CD4-positive, alpha-beta T cell treated with Interleukin-21 for 1 hour (primary cell): ENCODE measurements around the gene PIMREG.

Source experiments
- DNase-seq: peaks from one replicate; pipeline ENCODE4 v3.0.0-alpha.2; 2020

Gene PIMREG

DNA sequence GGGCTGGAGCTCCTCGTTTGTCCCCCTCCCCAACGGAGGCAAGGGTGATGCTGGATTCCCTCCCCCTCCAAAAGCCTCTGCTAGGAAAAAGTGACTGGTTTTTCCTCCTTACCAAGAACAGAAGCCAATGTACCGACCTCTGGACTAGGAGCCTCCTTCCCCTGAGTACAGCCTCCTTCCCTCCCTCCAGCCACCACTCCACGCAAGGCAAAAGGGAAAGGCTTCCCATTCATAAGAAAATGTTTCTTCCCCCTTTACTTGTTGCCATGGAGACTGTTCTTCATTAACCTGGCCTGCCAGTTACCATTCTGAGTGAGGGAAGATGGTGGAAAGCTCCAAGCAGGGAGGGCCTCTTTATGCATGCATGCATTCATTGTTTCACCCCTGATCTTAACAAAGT is 4.3 kb upstream of the PIMREG start:
- DNase-seq, result no peak

DNA sequence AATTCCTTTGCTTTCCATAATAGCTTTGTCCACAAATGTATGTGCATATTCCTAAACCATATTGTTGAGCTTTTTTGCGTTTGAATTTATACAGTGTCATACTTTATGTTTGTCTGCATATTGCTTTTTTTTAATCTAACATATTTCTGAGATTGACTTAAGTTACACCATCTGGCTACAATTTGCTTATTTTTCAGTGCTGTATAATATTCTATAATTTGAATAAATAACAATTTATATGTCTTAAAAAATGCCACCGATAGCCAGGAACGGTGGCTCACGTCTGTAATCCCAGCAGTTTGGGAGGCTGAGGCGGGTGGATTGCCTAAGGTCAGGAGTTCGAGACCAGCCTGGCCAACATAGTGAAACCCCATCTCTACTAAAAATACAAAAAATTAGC is 1.5 kb upstream of the PIMREG start:
- no peak for DNase-seq

DNA sequence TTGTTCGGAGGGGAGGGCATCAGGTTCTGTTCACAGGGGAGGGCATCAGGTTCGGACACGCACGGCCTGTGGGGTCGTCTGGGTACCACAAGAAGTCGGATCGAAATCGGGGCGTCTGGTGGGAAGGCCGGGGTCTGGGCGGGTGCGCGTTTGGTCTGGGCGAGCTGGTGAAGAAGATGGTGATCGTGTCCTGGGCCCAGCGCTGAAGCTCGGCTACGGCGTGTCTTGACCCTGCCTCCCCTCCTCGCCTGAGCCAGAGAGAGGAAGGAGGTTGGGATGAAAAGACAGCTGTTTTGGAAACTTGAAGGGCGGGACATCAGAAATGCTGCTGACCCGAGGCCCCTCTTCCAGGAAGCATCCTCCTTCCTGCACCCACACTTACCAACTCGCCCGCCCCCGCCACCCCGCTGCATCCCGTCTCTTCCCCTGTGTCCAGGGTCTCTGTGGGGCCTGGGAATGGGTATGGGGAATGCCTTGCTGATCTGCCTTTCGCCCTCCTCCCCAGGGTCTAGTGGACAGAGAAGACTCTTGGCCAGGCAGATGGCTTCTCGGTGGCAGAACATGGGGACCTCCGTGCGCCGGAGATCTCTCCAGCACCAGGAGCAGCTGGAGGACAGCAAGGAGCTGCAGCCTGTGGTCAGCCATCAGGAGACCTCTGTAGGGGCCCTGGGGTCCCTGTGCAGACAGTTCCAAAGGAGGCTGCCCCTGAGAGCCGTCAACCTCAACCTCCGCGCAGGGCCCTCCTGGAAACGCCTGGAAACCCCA is 498 bp downstream of the PIMREG start:
- no peak for DNase-seq

DNA sequence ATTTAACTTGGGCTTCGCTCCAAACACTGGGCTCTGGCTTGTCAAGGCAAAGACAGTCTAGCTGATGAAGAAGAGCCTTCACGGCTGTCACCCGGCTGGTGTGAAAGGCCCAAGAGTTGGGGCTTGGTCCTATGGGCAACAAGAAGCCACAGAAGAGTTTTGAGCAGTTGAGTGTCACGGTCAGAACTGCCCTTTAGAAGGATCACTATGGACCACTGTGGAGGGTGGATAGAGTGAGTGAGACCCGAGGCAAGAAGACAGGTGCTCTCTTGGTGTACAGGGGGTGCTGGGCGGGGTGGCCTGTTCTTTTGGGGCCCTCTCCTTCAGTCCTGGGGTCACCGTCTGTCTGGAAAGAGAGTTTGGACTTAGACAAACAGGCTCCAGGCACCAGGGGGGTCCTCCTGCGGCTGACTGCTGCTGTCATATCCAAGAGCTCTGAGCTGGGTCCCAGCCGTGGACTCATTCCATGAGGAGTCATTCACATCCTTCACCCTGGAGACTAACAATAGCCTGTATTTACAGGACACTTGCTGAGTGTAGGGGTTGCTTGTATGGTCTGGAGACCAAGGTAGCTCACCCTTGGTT is 2.4 kb downstream of the PIMREG start:
- no peak for DNase-seq

DNA sequence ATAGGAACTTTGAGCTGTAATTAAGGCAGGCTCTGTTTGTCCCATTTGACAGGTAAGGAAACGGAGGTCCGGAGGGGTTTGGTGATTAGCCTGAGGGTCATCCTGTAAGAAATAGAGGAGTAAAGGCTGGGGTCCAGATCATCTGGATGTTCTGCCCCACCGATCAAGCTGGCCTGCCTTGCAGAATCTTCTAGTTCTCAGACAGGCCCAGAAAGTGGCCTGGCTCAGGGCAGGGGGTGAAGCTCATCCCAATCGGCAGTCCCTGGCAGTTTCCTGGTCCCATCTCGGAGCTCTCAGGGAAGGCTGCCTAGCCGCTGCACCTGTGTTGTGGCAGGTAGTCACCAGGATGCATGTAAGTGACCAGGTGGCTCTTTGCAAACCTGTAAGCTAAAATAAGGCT is 4.2 kb downstream of the PIMREG start:
- no peak for DNase-seq

DNA sequence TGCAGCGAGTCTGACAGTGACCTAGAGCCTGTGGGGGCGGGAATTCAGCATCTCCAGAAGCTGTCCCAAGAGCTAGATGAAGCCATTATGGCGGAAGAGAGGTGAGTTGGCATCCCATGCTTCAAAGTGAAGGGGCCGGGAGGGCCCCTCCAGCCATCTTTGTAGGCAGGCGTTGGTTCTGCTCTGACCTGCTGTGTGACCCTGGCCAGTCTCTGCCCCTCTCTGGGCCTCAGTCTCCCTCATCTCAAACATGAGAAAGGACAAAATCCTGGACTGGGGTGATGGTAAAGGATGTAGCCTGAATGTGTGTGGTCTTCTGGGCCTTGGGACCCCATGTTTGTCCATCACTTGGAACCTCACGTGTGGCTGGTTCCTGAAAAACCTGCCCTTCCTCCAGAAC is 5.1 kb downstream of the PIMREG start:
- no peak for DNase-seq

DNA sequence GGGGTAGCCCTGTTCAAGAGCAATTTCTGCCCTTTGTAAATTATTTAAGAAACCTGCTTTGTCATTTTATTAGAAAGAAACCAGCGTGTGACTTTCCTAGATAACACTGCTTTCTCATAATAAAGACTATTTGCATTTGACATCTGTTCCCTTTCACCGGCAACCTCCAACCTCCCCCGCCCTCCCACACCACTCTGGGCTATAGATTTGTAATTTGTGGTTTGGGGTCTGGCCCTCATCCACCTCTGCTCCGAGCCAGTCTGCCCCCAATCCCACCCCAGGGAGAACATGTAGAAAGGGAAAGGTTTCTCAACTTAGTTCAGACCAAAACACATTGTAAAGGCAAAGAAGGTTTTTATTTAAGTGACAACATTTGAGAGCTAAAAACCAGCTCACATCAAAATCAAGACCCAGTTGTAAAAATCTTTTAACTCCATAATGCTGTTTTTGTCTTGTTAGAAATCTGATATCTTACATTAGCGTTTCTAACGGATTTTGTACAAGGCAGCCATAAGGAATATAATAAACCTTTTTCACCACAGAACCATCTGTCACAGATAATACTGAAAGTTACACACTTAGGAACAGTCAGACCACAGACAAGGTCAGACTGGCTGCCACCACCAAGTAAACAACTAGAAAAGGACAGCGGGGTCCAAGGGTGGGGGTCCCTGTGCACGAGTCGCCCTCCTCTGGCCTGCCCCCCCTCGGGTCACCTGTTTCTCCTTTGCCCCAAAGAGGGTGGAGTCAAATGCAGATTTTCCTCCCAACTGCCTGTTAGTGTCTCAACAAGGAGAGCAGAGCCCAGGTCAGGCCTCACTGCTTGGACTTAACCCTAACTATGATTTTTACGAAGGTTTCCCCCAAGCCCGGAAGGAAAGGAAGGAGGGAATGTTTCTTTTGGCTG is 6.9 kb downstream of the PIMREG start:
- DNase-seq, result no peak

DNA sequence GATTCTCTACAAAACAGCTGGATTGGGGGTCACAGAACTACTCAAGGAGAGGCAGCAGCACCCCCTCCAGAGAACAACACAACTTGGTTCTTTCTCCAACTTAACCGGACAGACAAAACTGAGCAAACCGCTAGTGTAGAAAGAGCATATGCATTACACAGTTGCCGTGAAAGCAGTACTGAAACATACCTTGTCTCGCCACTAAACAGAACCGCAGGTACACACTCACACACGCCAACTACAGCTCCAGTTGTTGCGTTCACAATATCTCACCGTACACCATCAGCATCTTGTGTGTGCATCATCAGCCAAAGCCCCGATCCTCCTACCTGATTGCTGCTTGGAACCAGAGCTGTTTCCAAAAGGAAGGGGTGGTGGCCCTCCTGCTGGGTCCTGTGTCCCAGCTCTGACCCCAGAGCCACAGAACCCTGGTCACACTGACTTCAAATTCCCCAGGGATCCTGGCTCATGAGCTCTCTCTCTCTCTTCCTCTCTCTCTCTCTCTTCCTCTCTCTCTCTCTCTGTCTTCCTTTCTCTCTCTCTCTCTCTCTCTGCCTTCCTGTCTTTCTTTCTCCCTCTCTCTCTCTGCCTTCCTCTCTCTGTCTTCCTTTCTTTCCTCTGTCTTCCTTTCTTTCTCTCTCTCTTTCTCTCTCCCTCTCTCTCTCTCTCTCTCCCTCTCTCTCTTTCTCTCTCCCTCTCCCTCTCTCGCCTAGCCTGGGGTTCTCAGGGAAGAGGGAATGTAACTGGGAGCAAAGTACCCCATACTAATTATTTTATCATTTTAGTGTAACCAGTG is 8.4 kb downstream of the PIMREG start:
- DNase-seq, result no peak

DNA sequence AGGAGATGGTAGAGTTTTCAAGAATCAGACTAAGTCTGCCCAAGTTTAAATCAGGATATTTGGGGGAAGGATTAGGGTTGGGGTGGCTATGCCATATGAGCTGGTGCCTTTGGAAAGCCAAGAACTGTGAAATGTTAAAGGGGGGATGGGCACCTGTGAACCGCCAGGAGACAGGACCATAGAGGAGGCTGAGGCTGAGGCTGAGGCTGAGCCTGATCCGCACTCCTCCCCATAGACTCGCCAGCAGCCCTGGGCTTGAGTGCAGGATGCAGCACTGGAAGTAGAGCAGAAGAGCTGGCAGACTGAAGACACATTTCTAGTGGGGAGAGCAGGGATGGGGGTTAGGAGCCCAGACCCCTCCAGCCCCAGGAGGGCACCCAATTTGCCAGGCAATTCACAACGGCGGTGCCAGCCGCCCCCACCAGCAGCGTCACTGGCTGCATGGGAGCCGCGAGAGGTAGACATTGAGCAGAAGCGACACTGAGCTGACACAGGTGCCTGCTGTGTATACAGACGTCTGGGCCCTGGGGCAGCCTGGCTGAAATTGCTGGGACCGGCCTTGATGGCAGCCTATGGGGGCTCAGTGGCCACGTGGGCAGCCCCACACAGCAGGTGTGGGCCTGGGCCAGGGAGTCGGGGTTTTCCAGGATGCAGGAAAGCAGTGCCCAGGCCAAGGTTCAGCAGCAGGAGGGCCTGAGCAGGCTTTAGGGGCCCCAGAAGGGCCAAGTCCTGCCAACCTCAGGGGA is 9.2 kb downstream of the PIMREG start:
- DNase-seq, result no peak

DNA sequence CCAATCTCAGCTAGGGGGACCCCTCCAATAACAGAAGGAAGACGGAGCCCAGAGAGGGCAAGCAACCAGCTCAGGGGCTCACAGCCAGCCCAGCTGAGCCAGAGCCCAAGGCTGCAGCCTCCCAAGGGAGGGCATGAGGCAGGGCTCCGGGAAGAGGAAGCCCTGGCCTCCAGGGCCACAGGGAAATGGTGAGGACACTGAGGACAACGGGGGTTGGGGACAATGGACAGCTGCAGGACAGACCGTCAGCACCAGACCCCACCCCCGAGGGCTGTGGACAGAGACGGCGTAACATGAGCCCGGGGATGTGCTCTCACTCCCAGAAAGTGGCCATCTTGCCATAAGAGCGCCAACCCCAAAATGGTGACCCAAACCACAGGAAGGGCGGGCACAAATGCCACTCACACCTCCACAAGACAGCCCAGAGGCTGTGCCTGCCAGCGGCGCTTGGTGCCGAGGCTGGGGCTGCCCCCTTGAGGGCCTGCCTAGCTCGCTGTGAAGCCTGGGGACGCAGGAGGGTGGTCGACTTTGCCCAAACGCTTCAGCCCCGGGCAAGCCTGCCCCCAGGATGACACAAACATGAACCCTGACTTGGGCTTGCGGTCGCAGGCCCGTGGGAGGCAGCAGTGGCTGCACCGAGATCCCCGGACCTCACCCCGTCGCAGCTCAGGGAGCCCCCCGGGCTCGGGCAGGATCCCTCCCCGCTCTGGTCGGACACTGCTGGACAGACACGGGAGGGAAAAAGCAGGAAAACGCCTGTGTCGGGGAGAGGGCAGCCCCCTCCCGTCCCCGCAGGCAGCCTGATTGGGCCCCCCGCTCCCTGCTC is 10.5 kb downstream of the PIMREG start:
- no peak for DNase-seq

DNA sequence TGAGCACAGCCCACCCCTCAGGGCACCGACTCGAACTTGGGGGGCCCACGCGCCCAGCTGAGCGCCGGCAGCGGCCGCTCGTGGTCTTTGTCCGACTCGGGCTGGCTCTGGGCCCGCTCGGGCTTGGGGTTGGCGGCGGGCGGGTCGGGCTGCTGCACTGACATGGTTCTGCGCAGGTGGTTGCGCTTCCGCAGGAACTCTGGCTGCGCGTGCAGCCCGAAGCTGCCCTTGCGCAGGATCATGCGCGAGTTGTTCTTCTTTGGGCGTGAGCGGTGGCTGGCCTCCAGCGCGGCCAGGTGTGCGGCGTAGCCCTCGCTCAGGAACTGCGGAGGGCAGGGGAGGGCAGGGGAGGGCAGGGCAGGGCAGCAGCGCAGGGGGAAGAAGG is 11.1 kb downstream of the PIMREG start:
- DNase-seq, result peak; percentile 53

DNA sequence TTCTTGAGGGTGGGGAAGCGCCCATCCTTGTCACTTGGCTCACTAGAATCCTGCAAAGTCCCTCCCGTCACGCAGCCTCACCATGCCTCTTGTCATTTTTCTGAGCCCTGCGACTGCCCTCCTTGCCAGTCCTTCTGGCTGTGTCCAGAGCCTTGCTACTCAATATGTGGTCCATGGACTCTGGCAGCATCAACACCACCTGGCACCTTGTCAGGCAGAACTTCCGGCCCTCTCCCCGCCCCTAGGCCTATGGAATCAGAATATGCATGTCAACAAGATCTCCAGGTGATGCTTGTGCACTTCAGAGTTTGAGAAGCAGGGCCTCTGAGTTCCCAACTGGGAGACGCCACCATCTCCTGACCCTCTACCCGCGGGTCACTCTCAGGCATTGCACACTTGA is 12.1 kb downstream of the PIMREG start:
- no peak for DNase-seq

DNA sequence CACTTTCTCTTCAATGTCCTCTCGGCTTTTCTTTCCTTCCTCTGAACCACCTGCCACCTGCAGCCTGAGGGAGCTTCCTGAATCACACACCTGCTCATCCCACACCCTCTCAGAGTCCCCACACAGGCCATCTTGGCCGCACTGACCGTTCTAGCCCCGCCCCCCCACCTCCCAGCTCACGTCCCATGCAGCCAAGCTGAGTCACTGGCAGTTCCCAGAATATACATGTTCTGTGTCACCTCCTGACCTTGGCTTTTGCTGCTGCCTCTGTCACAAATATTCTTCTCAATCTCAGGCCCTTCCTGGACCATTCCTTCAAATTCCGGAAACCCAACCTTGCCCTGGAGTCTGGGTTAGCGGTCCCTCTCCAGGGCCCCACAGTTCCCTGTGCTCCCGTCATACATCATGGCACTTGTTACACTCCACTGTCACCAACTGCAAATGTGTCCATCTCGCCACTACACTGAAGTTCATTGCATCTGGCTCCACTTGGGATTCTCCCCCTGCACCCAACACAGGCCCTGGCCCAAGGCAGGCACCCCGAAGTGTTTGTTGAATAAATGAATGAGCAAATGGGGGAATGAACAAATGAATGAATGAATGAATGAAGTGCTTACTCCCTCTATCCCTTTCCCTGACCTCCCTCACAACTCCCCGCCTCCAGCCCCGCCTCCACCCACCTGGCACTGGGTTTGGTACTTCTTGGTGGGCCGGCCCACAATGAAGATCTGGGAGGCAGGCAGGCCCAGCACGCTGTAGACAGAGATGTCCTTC is 12.8 kb downstream of the PIMREG start:
- no peak for DNase-seq

DNA sequence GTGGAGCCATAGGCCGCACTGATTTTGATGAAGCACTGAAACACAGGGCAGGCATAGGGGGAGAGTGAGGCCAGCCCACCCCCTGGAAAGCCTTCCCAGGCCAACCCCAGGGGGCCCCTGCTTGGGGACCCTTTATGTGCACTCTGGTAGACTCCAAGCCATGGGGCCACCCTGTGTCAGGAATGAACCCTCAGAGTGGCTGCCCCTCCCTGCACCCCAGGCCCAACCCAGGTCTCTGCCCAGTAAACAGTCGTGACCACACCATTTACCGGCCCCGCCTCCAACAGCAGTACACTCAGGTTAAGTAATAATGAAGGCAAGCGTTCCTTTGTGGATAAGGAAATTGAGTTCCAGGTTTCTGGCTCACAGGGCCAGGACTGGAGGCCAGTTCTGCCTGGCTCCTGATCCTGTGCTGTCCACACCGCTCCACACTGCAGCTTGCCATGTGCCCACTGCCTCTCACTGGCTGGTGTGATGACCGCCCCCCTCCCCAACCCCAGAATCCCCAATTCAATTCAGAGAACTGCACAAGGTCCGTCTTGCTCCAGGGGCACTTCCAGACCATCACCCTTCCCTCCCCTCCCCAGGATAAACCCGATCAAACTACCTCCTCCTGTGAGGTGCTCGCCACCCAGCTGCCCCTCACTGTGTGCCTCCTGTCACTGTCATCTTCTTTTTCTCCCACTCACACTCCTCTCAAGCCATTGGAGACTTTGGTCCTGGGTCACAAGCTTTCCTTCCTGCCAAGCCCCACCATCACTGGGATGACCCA is 13.6 kb downstream of the PIMREG start:
- DNase-seq, result no peak

DNA sequence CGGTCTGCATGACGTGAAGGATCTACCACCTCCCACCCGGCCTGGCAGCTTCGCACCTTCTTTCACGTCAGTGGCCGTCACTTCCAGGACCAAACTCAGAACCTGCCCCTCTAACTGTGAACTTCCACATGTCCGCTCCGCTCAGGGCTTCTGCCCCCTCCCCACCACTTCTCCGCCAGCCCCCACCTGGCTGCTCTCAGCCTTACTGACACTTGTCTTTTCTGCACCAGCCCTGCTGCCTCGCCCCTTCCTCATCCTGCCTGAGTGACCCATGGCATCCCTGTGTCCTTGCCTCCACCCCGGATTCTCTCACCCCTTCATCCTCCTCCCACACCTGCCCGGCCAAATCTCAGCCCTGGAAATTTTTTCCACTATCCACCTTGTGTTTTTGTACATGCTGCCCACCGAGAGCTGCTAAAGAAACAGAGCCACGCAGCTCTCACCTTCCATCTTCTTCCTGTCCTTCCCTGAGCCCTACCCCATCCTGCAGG is 14.2 kb downstream of the PIMREG start:
- no peak for DNase-seq

DNA sequence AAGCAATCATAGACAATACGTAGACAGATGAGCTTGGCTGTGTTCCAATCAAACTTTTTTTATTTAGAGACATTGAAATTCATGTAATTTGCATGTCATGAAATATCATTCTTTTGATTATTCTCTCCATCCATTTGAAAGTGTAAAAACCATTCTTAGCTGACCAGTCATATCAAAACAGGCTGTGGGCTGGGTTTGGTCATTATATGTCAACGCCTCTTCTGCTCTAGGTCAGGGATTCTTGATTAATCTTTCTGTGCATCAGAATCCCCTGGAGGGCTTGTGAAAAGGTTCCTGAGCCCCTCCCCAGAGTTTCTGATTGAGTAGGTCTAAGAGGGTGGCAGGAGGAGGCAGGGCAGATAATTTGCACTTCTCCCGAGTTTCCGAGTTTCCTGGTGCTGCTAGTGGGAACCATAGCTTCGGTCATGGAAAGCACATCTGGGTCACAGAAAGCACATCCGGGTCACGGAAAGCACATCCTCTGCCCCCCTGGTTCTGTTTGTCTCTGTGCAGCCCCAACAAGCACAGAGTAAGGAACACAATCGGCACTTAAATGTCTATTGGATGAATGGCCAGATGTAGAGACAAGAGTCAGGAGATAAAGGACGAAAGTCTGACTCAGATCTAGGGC is 16.4 kb downstream of the PIMREG start:
- DNase-seq, result no peak

DNA sequence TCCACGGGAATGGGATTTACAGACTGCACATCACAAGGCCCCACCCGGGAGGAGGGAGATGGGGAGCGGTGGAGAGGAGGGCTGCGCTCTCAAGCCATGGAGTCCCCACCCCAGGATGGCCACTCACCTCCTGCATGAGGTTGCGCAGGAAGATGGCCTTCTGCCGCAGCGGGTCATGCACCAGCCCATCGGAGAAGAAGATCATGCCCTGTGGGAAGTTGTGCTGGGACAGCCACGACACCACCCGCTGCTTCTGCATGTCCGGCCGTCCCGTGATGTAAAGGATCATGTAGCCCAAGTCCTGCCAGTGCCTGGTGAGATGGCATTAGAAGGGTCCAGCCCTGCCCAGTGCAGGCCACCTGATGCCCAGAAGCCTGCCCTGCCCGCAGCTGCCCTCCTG is 17.0 kb downstream of the PIMREG start:
- DNase-seq, result no peak

DNA sequence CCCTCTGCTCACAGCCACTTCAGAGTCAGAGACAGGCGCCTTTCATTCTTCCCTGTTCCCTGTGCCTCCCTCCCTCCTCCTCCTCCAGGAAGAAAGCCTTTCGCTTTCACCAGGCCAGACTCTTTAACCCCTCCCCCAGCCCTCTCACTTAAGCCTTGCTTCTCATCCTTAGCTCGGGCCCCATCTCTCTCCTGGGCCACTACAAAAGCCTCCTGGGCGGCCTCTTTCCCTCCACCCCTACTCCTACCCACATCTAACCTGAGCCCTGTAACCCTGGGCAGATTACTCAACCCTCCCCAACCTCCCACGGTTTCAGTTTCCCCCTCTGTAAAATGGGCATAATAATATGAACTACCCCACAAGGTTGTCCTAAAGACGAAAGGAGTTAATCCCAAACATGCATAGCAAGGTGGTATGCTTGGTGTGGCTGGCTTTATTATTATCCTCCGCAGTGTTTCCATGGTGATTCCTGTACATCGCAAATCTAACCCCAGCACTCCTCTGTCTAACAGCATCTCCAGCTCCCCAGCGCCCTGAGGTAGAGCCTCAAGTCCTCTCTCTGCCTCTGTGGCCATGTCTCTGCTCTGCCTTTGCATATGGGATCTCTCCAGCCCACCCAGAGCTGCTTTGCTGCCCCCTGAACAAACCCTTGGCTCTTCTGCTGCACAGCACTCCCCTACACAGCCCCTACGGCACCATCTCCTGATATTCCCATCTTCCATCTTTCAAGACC is 17.7 kb downstream of the PIMREG start:
- DNase-seq, result no peak
